Coronary artery (tissue), 2 donors: ENCODE data around the gene MYLK4.

Experiments used
- DNase-seq: peaks from one replicate; pipeline ENCODE4 v3.0.0-alpha.2; 2017; ENCODE audit warnings: low spot score
- H3K27ac ChIP-seq, 2 donors: fragments of 200-600 bp; sonication (generic); one replicate each; pipeline ENCODE4 v1.5.1; 2016 to 2019
- H3K4me3 ChIP-seq: fragments of 200-600 bp; sonication (generic); 2 replicates; pipeline ENCODE4 v1.5.1; 2016; ENCODE audit warnings: mild to moderate bottlenecking, moderate library complexity
- TF ChIP-seq, protein P1 (sequence below): fragments of 200-600 bp; sonication (generic); IDR thresholded peaks from one replicate; pipeline ENCODE4 v1.5.1; 2019; ENCODE audit warnings: antibody characterized with exemption

The MYLK4 gene

DNA sequence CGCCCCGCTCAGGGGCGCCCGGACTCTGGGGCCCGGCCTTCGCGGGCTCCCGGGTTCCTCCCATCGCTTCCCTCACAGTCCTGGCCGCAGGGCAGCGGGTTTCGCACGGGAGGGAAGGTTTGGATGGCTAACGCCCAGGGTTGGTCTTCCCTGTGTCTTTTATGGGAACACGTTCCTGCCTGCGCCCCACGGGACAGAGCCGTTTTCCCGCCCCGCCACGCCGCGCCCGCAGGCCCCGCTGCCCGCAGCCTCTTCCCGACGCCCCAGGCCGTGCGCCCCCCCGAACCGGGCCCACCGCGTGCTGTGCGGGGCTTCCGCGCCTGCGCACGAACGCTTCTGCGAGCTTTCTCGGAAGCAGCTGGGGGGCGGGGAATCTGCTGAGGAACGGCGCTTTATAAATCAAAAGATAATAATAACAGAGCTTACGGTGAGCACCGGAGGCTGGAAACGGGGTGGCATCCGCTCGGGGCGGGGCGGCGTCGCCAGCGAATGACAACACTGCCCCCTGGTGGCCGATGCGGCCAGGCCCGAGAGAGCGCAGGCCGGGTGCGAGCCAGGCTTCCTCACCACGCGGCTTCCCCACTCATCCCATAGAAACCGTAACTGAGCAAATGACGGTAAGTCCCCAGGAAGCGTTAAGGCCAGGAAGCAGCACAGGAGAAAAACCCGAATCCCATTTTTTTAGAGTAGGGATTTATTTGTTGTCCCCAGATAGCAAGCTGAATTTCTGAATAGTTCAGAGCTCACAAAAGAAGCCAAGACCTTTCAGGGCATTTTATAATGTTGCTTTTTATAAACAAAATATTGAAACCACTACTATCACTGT is 116.4 kb downstream of the MYLK4 start:
- DNase-seq = peak; percentile 90
- TF ChIP-seq, protein P1, sequence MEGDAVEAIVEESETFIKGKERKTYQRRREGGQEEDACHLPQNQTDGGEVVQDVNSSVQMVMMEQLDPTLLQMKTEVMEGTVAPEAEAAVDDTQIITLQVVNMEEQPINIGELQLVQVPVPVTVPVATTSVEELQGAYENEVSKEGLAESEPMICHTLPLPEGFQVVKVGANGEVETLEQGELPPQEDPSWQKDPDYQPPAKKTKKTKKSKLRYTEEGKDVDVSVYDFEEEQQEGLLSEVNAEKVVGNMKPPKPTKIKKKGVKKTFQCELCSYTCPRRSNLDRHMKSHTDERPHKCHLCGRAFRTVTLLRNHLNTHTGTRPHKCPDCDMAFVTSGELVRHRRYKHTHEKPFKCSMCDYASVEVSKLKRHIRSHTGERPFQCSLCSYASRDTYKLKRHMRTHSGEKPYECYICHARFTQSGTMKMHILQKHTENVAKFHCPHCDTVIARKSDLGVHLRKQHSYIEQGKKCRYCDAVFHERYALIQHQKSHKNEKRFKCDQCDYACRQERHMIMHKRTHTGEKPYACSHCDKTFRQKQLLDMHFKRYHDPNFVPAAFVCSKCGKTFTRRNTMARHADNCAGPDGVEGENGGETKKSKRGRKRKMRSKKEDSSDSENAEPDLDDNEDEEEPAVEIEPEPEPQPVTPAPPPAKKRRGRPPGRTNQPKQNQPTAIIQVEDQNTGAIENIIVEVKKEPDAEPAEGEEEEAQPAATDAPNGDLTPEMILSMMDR = peak; percentile 99
- peak overlapping the region; percentile 76 to 96 for H3K27ac ChIP-seq
- peak overlapping the region; percentile 81 for H3K4me3 ChIP-seq

DNA sequence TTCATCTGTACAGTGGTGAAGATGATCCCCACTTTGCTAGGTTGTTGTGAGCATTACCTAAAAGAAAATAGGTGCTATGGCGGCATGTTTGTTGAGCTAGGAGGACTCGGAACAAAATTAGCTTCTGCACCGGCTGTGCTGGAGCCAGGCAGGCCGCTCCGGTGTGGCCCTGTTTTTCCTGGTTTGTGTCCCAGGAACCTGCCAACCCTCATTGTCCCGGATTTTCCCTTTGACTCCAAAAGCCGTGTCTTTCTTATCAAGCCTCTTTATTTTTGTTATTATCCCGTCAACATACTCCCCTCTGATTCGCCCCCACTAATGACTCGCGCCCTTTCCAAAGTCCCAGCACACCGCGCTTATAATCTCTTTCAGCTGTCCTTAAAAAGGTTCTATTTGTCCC is 117.0 kb downstream of the MYLK4 start:
- DNase-seq = no peak
- TF ChIP-seq, protein P1 = no peak
- Histone ChIP-seq H3K27ac (peak overlapping the region; percentile 76 to 96), H3K4me3 (peak overlapping the region; percentile 81)

DNA sequence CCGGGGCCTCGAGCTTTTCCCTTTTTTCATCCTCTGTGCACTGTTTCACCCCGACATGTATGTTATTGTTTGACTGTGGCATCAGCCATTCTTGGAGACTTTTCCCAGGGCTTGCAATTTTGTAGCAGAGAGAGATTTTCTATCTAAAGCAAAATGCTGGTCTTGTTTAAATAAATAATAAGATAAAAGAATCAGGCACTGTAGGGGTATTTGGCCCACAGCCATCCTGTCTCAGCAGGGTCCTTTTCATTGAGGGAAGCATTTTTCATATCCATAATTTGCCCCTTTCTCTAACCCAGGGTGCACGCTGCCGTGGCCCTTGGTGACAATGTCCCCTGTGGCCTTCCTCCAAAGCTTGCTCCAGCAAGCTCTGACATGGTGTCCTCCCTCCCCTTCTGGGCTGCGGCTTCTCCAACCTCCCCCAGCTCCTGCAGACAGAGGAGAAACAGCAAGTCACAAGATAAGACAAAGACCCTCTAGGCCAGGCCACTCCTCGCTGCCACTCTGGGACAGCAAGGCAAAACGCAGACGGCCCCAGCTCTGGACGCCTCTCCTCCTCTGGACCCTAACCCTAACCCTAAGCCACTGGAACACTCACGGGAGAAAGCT is 117.6 kb downstream of the MYLK4 start:
- Histone ChIP-seq H3K27ac (peak overlapping the region; percentile 76 to 96), H3K4me3 (peak overlapping the region; percentile 81)
- TF ChIP-seq, protein P1 = no peak
- DNase-seq = no peak

DNA sequence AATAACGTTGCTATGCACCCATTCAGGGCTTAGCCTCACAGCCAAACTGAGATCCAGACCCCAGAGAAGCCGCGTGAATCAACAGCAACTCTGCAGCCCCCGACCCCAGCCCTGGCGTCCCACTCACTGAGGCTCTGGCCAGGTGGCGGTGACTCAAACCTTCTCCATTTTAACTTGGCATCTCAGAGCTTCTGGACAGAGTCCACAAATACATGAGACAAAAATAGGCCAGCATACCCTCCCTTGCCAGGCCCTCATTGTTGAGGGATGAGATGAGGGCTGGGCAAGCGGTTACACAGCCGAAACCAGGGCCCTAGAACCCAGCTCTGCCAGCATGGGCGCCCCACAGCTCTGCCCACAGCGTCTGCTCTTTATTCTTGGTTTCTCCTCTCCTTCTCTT is 118.4 kb downstream of the MYLK4 start:
- Histone ChIP-seq H3K27ac (peak overlapping the region; percentile 76 to 96), H3K4me3 (no peak overlapping the region)
- TF ChIP-seq, protein P1 = no peak
- peak; percentile 80 for DNase-seq

DNA sequence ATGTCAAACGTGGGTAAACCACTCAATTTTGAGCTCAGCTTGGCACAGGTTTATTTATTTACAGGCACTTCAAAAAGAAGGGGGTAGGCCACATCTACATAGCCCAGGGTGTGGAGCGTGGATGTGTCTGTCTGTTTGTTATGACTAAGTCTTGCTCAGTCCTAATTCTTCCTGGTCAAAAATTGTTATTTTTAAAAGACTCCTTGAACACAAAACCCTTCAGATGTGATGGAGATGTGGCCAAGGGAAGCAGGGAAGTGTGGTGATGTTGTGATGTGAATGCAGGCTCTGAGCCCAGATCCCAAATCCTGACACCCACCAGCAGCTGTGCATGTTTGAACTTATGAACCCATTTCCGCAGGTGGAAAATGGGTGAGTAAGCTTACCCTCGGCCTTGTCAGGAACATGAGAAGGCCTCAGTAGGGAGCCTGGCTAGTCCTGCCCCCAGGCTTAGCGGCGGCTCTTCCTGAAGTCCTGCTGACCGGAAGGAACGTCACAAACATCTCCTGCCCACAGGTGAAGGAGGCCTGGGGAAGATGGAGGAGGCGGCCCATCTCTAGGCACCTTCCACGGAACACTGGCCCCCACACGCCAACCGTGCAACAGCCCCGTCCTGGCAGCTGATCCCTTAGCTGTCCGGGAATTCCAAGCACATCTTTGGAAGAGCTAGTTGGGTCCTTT is 119.7 kb downstream of the MYLK4 start:
- Histone ChIP-seq H3K4me3 (no peak overlapping the region), H3K27ac (peak overlapping the region; percentile 76 to 96)
- no peak for DNase-seq
- TF ChIP-seq, protein P1 = no peak

DNA sequence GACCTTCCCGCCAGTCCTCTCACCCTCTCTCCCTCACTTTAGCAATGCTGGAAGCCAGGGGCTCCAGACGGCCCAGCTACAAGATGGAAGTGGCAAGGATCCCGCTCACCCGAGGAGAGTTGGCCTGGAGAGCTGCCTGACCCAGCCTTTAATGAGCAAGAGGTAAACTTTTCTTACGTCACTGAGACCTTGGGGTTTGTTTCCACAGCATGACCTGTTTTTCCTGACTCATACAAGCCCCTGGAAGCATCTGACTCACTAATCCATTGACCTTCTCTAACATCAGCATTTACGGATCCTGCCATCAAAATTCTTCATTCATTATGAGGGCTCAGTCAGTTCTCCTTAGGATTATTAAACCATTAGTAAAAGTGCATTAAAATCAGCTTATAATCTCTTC is 120.4 kb downstream of the MYLK4 start:
- Histone ChIP-seq H3K4me3 (no peak overlapping the region), H3K27ac (peak overlapping the region; percentile 76 to 96)
- peak; percentile 82 for DNase-seq
- TF ChIP-seq, protein P1 = no peak
